Measurements from ENCODE around the gene PIM3. TPM values are rescaled to one million over a fixed set of nuclear protein-coding genes. Genes with fewer than 3 reads are reported as not detected.

PIM3 gene
- total and polyA plus RNA-seq, 2 of the 8 experiments (the other 6 are each of a cell fraction or from before 2014, with no cell fraction given): 22.6 to 30.0 TPM

- TF ChIP-seq KDM4A (IDR thresholded peaks at IDR 0.05; ENCODE audit: low read depth, low read length, severe bottlenecking) (no peak), SIRT6 (IDR thresholded peaks at IDR 0.05; ENCODE audit: low read length) (no peak), RBBP5 (IDR thresholded peaks at IDR 0.05; ENCODE audit: borderline replicate concordance, low read depth, low read length) (0 out of 2 replicates have a peak, but pooled peaks have one; percentile 22), SRF (IDR thresholded peaks at IDR 0.05; ENCODE audit: low read depth, low read length) (no peak), SP4 (IDR thresholded peaks at IDR 0.05; ENCODE audit: low read length) (no peak), POU5F1 (IDR thresholded peaks at IDR 0.05; ENCODE audit: low read depth, low read length) (no peak), TAF1 (IDR thresholded peaks at IDR 0.05; ENCODE audit: low read depth, low read length) (peak; percentile 74), ZNF274 (IDR thresholded peaks at IDR 0.05; ENCODE audit: borderline replicate concordance, extremely low read depth, low read length) (no peak), SP1 (IDR thresholded peaks at IDR 0.05; ENCODE audit: low read depth, low read length) (0 out of 2 replicates have a peak, but pooled peaks have one; percentile 31), NANOG (IDR thresholded peaks at IDR 0.05; ENCODE audit: insufficient read depth, low read depth, low read length, poor library complexity, severe bottlenecking) (no peak), NRF1 (IDR thresholded peaks at IDR 0.05; ENCODE audit: low read depth, low read length) (peak; percentile 55)
Observed at GRCh38 chr22:49960159-49961004, at the start of gene PIM3 (continued).

All from H1 (cell line).